HG03045 (cell line): ENCODE data around the gene VPS41.

Experiments used
- ATAC-seq: cut with Tn5 transposase; IDR thresholded peaks from one replicate; pipeline ENCODE4 v1.9.1; 2021; ENCODE audit warnings: mild to moderate bottlenecking, moderate library complexity; ENCODE audit not compliant: unreplicated experiment

The VPS41 gene

GRCh38 chr7:38820571-38820970, 88.4 kb downstream of the VPS41 start:
- ATAC-seq, result no peak

- ATAC-seq, result no peak
Observed at GRCh38 chr7:38819463-38819862, 89.5 kb downstream of the VPS41 start.

- ATAC-seq, result no peak
Observed at GRCh38 chr7:38817526-38817925, 91.5 kb downstream of the VPS41 start.

GRCh38 chr7:38813768-38814167, 95.2 kb downstream of the VPS41 start:
- no peak for ATAC-seq

- ATAC-seq, result no peak
Observed at GRCh38 chr7:38806912-38807311, 102.1 kb downstream of the VPS41 start.

GRCh38 chr7:38801786-38802185, 107.2 kb downstream of the VPS41 start:
- ATAC-seq, result no peak

- ATAC-seq, result no peak
Observed at GRCh38 chr7:38798552-38799267, 110.3 kb downstream of the VPS41 start.

- no peak for ATAC-seq
Observed at GRCh38 chr7:38796626-38797501, 112.1 kb downstream of the VPS41 start.

GRCh38 chr7:38795593-38795992, 113.4 kb downstream of the VPS41 start:
- ATAC-seq, result no peak

- ATAC-seq, result no peak
Observed at GRCh38 chr7:38781991-38782390, 127.0 kb downstream of the VPS41 start.

GRCh38 chr7:38777609-38778008, 131.4 kb downstream of the VPS41 start:
- no peak for ATAC-seq

GRCh38 chr7:38775506-38776175, 133.3 kb downstream of the VPS41 start:
- ATAC-seq, result no peak

- no peak for ATAC-seq
Observed at GRCh38 chr7:38773430-38773829, 135.6 kb downstream of the VPS41 start.

GRCh38 chr7:38760226-38760625, 148.8 kb downstream of the VPS41 start:
- ATAC-seq, result no peak

GRCh38 chr7:38759028-38759427, 150.0 kb downstream of the VPS41 start:
- ATAC-seq, result no peak

- no peak for ATAC-seq
Observed at GRCh38 chr7:38757931-38758330, 151.1 kb downstream of the VPS41 start.

GRCh38 chr7:38756521-38756920, 152.5 kb downstream of the VPS41 start:
- ATAC-seq, result no peak

GRCh38 chr7:38753347-38753746, 155.6 kb downstream of the VPS41 start:
- ATAC-seq, result no peak

GRCh38 chr7:38751416-38751815, 157.6 kb downstream of the VPS41 start:
- no peak for ATAC-seq

GRCh38 chr7:38748056-38748610, 160.9 kb downstream of the VPS41 start:
- no peak for ATAC-seq

GRCh38 chr7:38746438-38746837, 162.6 kb downstream of the VPS41 start:
- ATAC-seq, result no peak
